NCI-H345 treated with DMSO at 0.1 percent for 48 hours (cell line): ENCODE data around the gene FAM83G.
"Not testable (repeated sequence)": the region's sequence is repeated elsewhere in the genome, so short reads cannot be mapped to it uniquely, and the experiment has no call there.

ENCODE experiments used
- DNase-seq: peaks from one replicate; lab custom pipeline; 2025; ENCODE audit not compliant: unreplicated experiment; lab: John Stamatoyannopoulos, UW

FAM83G gene

GRCh38 chr17:18956581-18956980 is 48.0 kb downstream of the FAM83G start:
- DNase-seq: no peak

GRCh38 chr17:18956021-18956420 is 48.5 kb downstream of the FAM83G start:
- not testable (repeated sequence) for DNase-seq

GRCh38 chr17:18955009-18955408 is 49.6 kb downstream of the FAM83G start:
- DNase-seq: no peak

- DNase-seq: no peak
These were observed 50.2 kb downstream of the FAM83G start for GRCh38 chr17:18954321-18954720.

DNA sequence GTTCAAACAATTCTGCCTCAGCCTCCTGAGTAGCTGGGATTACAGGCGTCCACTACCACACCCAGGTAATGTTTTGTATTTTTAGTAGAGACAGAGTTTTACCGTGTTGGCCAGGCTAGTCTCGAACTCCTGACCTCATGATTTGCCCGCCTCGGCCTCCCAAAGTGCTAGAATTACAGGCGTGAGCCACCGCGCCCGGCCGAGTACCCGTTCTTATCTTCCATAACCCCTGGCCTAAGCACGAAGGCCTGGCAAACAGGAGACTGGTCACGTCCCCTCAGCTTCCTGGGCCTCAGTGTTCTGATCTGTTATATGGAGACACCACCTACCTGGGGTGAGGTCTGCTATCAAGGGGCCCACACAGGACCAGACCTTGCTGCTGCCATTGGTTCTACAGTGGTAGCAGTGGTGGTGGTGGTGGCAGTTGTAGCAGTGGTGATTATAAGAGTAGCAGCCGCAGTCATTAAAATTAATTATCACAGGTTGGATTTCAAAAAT is 51.3 kb downstream of the FAM83G start:
- DNase-seq: no peak

- DNase-seq: no peak
These were observed 52.4 kb downstream of the FAM83G start, which contains the start of gene SLC5A10 for GRCh38 chr17:18951941-18952842. Gene SLC5A10, plus strand, starts transcription at chr17:18952165. Its CDS starts 41 bp downstream, at chr17:18952206.

DNA sequence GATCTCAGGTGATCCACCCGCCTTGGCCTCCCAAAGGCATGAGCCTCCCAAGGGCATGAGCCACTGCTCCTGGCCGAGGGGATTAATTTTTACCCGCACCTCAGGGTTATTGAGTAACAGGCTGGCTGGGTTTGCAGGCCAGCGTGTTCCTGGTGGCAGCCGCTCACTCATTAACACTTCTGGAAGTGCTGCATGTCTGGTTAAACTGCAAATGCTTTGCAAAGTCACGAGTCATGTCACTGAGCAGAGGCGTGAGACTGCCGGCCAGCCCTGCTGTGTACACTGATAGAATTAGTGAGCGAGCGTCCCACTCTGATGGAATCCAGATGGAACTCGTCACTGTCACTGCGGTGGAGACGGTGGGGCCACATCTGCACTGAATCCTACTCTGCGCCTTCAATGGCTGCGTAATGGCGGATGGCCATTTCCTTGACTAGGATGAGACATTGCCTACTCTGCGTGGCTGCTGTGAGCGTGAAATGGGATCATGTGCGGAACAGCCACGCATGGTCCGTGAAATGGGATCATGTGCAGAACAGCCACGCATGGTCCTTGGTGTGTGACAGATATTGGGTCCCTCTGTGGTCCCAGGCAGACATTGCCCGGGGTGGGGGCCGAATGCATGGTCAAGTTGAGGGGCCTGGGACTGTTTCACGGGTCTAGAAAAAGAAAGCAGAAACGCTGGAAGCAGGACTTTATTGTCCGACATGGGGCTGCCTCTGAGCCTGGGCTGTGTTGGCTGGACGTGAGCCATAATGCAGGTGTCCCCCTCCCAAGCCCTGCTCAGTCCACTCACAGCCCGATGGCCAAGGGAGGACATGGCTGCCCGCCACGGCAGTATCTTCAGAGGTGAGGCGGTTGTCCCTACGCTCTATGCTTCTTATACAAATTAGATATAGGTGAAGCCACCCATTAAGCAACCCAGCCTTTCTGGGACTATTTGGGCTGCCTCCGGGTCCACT is 53.3 kb downstream of the FAM83G start:
- DNase-seq: no peak

- no peak for DNase-seq
These were observed 54.2 kb downstream of the FAM83G start for GRCh38 chr17:18950346-18950745.

DNA sequence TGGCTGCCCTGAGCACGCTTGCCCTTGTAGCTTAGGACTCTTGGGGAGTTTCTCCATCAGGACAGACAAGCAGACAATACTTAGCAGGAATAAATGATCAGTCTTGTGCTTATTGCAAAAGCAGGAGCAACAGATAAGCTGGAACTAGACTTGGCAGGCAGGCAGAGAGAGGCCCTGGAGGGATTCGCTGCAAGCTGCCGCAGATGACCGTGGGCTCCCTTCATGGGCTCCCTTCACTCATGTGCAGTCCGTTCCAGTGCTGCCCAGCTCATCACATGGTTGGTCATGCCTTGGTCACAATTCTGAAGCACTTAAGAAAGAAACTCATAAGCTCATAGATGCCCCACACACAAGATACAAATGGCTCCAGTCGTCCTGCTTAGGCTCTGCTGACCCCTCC is 55.0 kb downstream of the FAM83G start:
- no peak for DNase-seq

DNA sequence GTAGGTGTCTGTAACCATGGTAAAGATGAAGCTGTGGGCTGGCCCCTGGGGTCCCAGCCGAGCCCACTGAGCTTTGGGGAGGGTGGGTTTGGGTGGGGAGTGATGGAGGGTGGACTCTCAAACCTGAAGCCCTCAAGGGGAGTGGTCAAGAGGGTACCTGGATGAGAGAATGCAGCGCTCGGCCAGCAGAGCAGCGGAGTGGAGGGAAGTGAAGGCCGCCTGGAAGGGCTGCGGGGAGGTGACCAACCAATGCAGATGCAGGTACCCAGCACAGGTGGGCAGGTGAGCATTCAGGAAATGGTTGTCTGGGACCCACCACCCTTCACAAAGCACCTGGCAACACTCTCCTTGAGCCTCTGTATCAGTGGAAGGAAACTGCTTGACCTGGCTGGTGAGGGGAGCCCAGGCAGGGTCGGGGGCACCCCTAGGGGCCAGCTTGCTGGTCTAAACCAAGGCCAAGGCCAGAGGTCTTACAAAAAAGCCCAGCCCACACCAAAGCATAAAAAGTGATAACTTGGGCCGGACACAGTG is 56.0 kb downstream of the FAM83G start:
- no peak for DNase-seq

GRCh38 chr17:18947866-18948265 is 56.7 kb downstream of the FAM83G start:
- DNase-seq: no peak

DNA sequence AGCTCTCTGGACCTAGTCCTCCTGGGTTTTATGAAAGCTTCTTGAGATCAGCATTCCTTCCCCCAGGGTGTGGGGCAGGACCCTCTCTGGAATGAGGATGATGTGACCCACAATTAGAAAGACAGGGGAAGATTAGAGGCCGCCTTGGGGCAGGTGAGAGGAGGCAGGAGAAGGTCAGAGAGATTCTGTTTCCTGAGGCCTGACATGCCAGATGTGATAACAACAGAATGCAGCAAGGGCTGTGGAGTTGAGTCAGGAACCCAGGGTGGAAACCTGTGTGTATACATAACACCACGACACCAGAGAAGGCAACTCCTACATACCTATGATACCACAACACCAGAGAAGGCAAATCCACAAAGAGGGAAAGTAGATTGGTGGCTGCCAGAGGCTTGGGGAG is 58.0 kb downstream of the FAM83G start:
- DNase-seq: no peak

DNA sequence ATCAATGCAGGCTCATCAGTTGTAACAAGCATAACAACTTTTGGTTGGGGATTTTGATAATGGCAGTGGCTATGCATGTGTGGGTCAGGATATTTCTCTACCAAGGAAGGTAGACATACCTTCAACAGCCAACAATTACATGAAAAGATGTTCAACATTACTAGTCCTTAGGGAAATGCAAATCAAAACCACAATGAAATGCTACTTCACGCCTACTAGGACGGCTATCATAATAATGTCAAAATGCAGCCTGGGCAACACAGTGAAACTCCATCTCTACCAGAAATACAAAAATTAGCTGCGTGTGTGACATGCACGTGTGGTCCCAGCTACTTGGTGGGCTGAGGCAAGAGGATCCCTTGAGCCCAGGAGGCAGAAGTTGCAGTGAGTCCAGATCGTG is 59.9 kb downstream of the FAM83G start:
- no peak for DNase-seq

- no peak for DNase-seq
These were observed 65.9 kb downstream of the FAM83G start for GRCh38 chr17:18938692-18939023.

DNA sequence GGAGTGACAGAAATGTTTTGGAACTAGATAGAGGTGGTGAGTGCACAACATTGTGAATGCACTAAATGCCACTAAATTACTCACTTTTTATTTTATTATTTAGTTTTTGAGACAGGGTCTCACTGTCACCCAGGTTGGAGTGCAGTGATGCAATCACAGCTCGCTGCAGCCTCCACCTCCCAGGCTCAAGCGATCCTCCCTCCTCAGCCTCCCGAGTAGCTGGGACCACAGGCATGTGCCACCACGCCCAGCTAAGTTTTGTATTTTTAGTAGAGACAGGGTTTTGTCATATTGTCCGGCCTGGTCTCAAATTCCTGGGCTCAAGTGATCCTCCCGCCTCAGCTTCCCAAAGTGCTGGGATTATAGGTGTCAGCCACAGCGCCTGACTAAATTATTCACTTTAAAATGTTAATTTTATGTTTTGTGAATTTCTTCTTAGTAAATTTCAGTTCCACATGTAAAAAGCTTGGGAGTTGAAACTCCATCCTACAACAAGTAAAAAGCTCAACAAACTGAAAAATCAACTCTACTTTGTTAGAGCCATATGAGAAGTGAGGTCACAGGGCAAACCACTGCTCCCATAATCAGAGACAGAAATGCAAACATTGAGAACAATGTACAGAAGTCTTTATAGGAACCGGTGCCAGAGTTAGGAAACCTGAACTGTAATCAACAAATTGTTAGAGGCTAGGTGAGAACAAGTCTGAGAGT is 66.4 kb downstream of the FAM83G start:
- no peak for DNase-seq

GRCh38 chr17:18933102-18934058 is 71.2 kb downstream of the FAM83G start:
- no peak for DNase-seq

GRCh38 chr17:18932360-18933055 is 72.1 kb downstream of the FAM83G start:
- no peak for DNase-seq

DNA sequence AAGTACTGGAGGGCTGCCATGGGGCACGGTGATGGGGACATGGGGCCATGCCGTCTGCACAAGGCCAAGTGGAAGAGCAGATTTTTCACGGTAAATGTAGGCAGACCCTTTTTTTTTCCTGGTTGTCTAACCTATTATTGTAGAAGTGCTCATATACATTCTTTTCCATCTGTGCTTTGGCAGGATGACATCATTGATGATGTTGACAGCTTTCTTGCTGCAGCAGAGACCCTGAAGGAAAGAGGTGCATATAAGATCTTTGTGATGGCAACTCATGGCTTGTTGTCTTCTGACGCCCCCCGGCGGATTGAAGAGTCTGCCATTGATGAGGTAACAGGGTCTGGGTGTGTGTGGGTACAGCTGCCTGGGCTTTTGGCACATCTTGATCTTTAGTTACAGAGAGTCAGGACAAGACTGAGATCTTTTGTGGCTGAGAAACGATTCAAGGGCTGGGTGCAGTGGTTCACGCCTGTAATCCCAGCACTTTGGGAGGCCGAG is 75.9 kb downstream of the FAM83G start:
- DNase-seq: no peak

DNA sequence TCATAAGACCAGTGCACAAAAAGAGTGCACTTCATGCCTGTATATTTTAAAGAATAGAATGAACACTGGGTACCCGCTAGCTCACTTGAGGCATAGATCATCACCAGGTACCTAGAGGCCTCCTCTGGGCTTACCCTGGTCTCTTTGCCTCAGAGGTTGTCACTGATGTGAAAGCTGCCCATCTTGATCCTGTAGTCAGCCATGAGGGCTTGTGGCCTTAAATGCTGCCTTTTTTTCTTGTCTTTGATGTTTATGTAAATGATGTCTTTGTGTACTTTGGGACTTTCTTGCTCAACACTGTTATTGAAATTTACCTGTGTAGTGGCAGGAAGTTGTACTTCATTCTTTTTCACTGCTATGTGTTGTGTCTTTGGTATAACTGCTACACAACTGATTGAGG is 79.4 kb downstream of the FAM83G start:
- no peak for DNase-seq
